PC-3 (cell line): Measurements from ENCODE around the gene CTXN3. TPM values are rescaled to one million over a fixed set of nuclear protein-coding genes. Genes with fewer than 3 reads are reported as not detected.

Experiments
- ATAC-seq: fragments of 200-7000 bp; cut with Tn5 transposase; 2 replicates; pipeline ENCODE4 v1.9.1; 2020; ENCODE audit warnings: mild to moderate bottlenecking, moderate library complexity
- BruUV-seq: library from RNA; stranded (reverse); fragments of 400-500 nt; replicated peaks from 2 replicates; lab custom pipeline; 2021; lab: Mats Ljungman, UMichigan
- CTCF ChIA-PET: fragments of 300-600 bp; sonication (Branson Sonifier 250); formaldehyde crosslinking; loops from one replicate; lab custom pipeline; 2022; ENCODE audit warnings: antibody characterized with exemption; lab: Charles Lee
- POLR2A ChIA-PET: fragments of 300-600 bp; sonication (Branson Sonifier 250); formaldehyde crosslinking; loops from one replicate; lab custom pipeline; 2022; ENCODE audit warnings: antibody characterized with exemption; ENCODE audit not compliant: unreplicated experiment; lab: Charles Lee
- DNase-seq: peaks from one replicate; pipeline ENCODE4 v3.0.0-alpha.2; 2015
- H2AFZ ChIP-seq: fragments of 300-600 bp; sonication (generic); 2 replicates; pipeline ENCODE4 v1.6.0; 2016; ENCODE audit warnings: antibody characterized with exemption, low read length
- H3F3A ChIP-seq: fragments of 300-600 bp; sonication (generic); one replicate; pipeline ENCODE4 v1.6.0; 2017; ENCODE audit warnings: antibody characterized with exemption, low read length, control low read depth, mild to moderate bottlenecking; ENCODE audit not compliant: unreplicated experiment
- H3K27ac ChIP-seq: fragments of 300-600 bp; sonication (generic); 2 replicates; pipeline ENCODE4 v1.5.1; 2016; ENCODE audit warnings: mild to moderate bottlenecking, low read length
- H3K27me3 ChIP-seq: fragments of 300-600 bp; sonication (generic); 2 replicates; pipeline ENCODE4 v1.6.1; 2016; ENCODE audit warnings: low read length, mixed read lengths
- H3K36me3 ChIP-seq: fragments of 300-600 bp; sonication (generic); 2 replicates; pipeline ENCODE4 v1.6.1; 2016; ENCODE audit warnings: low read depth, mixed run types, low read length, mixed read lengths
- H3K4me1 ChIP-seq: fragments of 300-600 bp; sonication (generic); 2 replicates; pipeline ENCODE4 v1.5.1; 2016; ENCODE audit warnings: low read length; ENCODE audit not compliant: insufficient read depth
- H3K4me2 ChIP-seq: fragments of 300-600 bp; sonication (generic); 2 replicates; pipeline ENCODE4 v1.6.0; 2016; ENCODE audit warnings: low read length
- H3K4me3 ChIP-seq: fragments of 300-600 bp; sonication (generic); 2 replicates; pipeline ENCODE4 v1.5.1; 2016; ENCODE audit warnings: mild to moderate bottlenecking, low read length, mixed read lengths
- H3K79me2 ChIP-seq: fragments of 300-600 bp; sonication (generic); 2 replicates; pipeline ENCODE4 v1.6.1; 2017; ENCODE audit warnings: low read length, mixed read lengths
- H3K9ac ChIP-seq: fragments of 300-600 bp; sonication (generic); 2 replicates; pipeline ENCODE4 v1.6.0; 2016; ENCODE audit warnings: mild to moderate bottlenecking, low read length
- H3K9me2 ChIP-seq: fragments of 300-600 bp; sonication (generic); replicated peaks from 2 replicates; pipeline ENCODE4 v1.6.1; 2016; ENCODE audit warnings: mixed run types, low read length, mixed read lengths
- H3K9me3 ChIP-seq: fragments of 300-600 bp; sonication (generic); 2 replicates; pipeline ENCODE4 v1.6.1; 2016; ENCODE audit warnings: low read length, mixed read lengths
- H4K20me1 ChIP-seq: fragments of 300-600 bp; sonication (generic); 2 replicates; pipeline ENCODE4 v1.6.1; 2016; ENCODE audit warnings: low read length, mixed read lengths
- EZH2 ChIP-seq: fragments of 300-600 bp; sonication (generic); IDR thresholded peaks from one replicate; pipeline ENCODE4 v1.6.1; 2017; ENCODE audit warnings: antibody characterized with exemption, mild to moderate bottlenecking, low read length; ENCODE audit not compliant: unreplicated experiment
- EZH2phosphoT487 ChIP-seq: fragments of 300-600 bp; sonication (generic); IDR thresholded peaks from 2 replicates; pipeline ENCODE4 v1.6.1; 2018; ENCODE audit warnings: mild to moderate bottlenecking, antibody characterized with exemption, low read length, borderline replicate concordance
- intact Hi-C: fragments of 100-400 bp; cut with micrococcal nuclease; formaldehyde crosslinking; loops from 2 replicates; pipeline ENCODE4 v1.9.0; 2023
- total RNA-seq: library from RNA; depleted of rRNA; stranded (reverse); fragments of >200 nt; gene quantifications from 2 replicates; pipeline ENCODE4 v1.2.3, GENCODE V29; 2014
- TF ChIP-seq, protein P1 (sequence below): fragments of 300-600 bp; sonication (generic); conservative IDR thresholded peaks from 2 replicates; pipeline ENCODE4 v1.5.1; 2017; ENCODE audit warnings: antibody characterized with exemption, low read depth, mild to moderate bottlenecking, low read length

The CTXN3 gene
- total RNA-seq, 1 experiment from 2014 or later: not detected

DNA sequence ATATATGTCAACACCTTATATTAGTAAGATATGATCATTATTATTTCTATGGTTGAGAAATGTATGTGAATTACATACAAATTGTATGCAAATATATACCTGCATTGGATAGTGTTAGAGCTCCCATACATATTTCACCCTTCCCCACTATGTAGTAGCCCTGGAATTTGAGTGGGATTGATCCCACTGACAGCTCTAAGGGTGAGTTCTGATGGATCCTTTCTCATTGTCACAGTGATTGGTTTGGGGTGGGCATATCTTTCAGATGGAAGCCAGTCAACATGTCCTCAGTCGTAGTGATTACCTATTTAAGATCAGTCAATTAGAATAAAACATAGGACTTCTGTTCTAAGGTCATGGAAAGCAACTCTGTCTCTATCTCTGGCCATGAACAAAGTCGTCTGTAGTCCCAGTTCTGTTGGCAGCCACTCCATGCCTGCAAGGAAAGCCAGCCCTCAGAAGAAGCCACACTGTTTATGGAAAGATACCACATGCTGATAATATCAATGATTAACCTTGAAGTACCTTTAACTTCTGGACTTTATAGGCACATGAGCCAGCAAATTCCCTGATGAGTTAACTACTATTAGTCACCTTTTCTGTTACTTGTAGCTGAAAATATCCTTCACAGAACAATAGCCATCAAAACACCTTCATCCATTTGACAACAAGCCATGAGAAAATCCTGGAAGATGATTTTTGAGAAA, 49.2 kb downstream of the CTXN3 start:
- BruUV-seq: no TSS peak
- H3K27me3 ChIP-seq: peaks cover 77% of the 10 kb centered on the region
- H3K4me3 ChIP-seq: no peak overlapping the region
- POLR2A ChIA-PET: no interaction called here
- intact Hi-C loops: no loop called here
- peak; percentile 61 for ATAC-seq
- no peaks in the 10 kb centered on the region for H4K20me1 ChIP-seq
- H3K9me2 ChIP-seq: no peaks in the 10 kb centered on the region
- no peaks in the 10 kb centered on the region for H3K79me2 ChIP-seq
- H3K36me3 ChIP-seq: no peaks in the 10 kb centered on the region
- CTCF ChIA-PET: no interaction called here
- H3K4me1 ChIP-seq: peaks cover 7% of the 10 kb centered on the region
- H3F3A ChIP-seq: no peaks in the 10 kb centered on the region
- no peaks in the 10 kb centered on the region for H3K9me3 ChIP-seq
- H2AFZ ChIP-seq: no peak overlapping the region
- no peak overlapping the region for H3K9ac ChIP-seq
- H3K27ac ChIP-seq: no peak overlapping the region
- TF ChIP-seq EZH2: no peak
- DNase-seq: peak; percentile 70
- H3K4me2 ChIP-seq: no peak overlapping the region

DNA sequence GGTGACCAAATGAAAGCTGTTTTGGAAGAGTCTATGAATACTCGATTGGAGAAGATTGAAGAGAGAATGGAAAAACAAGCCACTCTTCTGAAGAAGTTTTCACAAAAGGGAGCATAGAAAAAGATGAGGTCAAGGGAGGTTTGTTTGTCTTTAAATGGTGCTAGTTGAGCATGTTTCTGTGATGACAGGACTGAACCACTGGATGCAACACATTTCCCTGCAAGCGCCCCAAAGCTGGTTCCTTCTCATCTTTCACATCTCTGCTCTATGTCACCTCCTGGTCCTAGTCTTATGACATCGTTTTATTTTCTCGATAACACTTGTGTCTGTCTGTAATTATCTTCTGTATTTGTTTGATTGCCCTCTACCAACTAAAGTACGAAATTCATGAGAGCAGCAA, 50.5 kb downstream of the CTXN3 start:
- H3F3A ChIP-seq: no peaks in the 10 kb centered on the region
- H4K20me1 ChIP-seq: no peaks in the 10 kb centered on the region
- intact Hi-C loops: no loop called here
- no peak overlapping the region for H3K4me3 ChIP-seq
- ATAC-seq (no peak), DNase-seq (no peak)
- H2AFZ ChIP-seq: no peak overlapping the region
- no peak overlapping the region for H3K4me2 ChIP-seq
- no peak overlapping the region for H3K9ac ChIP-seq
- peaks cover 7% of the 10 kb centered on the region for H3K4me1 ChIP-seq
- ChIA-PET CTCF (interaction anchor here (0.6 kb wide), 1 partner anchor 738 kb away, joined by 7 read pairs; no protein-coding TSS in a partner anchor), POLR2A (no interaction called here)
- TF ChIP-seq EZH2phosphoT487: no peak
- TF ChIP-seq EZH2: no peak
- TF ChIP-seq, protein P1, sequence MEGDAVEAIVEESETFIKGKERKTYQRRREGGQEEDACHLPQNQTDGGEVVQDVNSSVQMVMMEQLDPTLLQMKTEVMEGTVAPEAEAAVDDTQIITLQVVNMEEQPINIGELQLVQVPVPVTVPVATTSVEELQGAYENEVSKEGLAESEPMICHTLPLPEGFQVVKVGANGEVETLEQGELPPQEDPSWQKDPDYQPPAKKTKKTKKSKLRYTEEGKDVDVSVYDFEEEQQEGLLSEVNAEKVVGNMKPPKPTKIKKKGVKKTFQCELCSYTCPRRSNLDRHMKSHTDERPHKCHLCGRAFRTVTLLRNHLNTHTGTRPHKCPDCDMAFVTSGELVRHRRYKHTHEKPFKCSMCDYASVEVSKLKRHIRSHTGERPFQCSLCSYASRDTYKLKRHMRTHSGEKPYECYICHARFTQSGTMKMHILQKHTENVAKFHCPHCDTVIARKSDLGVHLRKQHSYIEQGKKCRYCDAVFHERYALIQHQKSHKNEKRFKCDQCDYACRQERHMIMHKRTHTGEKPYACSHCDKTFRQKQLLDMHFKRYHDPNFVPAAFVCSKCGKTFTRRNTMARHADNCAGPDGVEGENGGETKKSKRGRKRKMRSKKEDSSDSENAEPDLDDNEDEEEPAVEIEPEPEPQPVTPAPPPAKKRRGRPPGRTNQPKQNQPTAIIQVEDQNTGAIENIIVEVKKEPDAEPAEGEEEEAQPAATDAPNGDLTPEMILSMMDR: no peak
- no peaks in the 10 kb centered on the region for H3K9me3 ChIP-seq
- peaks cover 70% of the 10 kb centered on the region for H3K27me3 ChIP-seq
- no peaks in the 10 kb centered on the region for H3K36me3 ChIP-seq
- no TSS peak for BruUV-seq
- H3K27ac ChIP-seq: no peak overlapping the region
- no peaks in the 10 kb centered on the region for H3K9me2 ChIP-seq
- H3K79me2 ChIP-seq: no peaks in the 10 kb centered on the region

DNA sequence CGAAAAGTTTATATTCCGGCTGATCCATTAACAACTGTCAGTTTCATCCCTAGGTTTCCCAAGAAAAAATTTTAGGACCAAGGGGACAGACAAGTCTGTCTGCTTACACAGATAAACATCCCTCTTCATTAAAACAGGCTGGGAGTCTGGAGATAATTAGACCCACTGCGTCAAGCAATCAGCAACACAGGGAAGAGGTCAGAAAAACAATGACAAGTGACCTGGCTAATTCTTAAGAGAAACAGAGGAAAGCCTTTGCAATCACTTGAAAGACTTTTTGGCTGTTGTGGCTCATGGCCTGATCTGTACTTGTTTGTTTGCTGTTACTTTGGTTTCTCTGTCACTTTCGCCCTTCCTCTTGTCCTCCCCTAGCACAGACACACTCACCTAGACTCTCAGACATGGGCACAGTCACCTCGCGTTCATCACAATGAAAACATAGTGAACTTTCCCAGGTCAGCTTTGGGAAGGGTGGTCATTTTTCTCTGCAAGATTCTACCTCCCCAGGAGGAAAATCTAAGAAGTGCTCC, 51.4 kb downstream of the CTXN3 start:
- ChIA-PET POLR2A (interaction anchor here (0.6 kb wide), 1 partner anchor 121 kb away, joined by 12 read pairs; no protein-coding TSS in a partner anchor), CTCF (no interaction called here)
- H3K79me2 ChIP-seq: no peaks in the 10 kb centered on the region
- DNase-seq (no peak), ATAC-seq (no peak)
- no peak overlapping the region for H2AFZ ChIP-seq
- H3K4me2 ChIP-seq: no peak overlapping the region
- H3K9me3 ChIP-seq: no peaks in the 10 kb centered on the region
- no peak overlapping the region for H3K27ac ChIP-seq
- TF ChIP-seq EZH2phosphoT487: no peak
- TF ChIP-seq EZH2: no peak
- TF ChIP-seq, protein P1: no peak
- BruUV-seq: no TSS peak
- H3F3A ChIP-seq: no peaks in the 10 kb centered on the region
- intact Hi-C loops: no loop called here
- H4K20me1 ChIP-seq: no peaks in the 10 kb centered on the region
- peaks cover 12% of the 10 kb centered on the region for H3K4me1 ChIP-seq
- H3K4me3 ChIP-seq: no peak overlapping the region
- no peaks in the 10 kb centered on the region for H3K9me2 ChIP-seq
- H3K9ac ChIP-seq: no peak overlapping the region
- H3K36me3 ChIP-seq: no peaks in the 10 kb centered on the region
- peaks cover 61% of the 10 kb centered on the region for H3K27me3 ChIP-seq
